A549 (cell line): ENCODE results near the gene COPS8. TPM values are rescaled to one million over a fixed set of nuclear protein-coding genes. Genes with fewer than 3 reads are reported as not detected.

Experiments used
- ATAC-seq, 2 experiments: fragments of 200-7000 bp in 1 of 2; fragments of >200 bp in 1 of 2; cut with Nextera tagmentation in 1 of 2; cut with Tn5 transposase in 1 of 2; 3 replicates each; pipeline versions ENCODE4 v1.8.0 to v1.9.1; 2018 to 2020; ENCODE audit warnings: mild to moderate bottlenecking in 1 of 2, moderate library complexity in 1 of 2
- CTCF ChIA-PET: fragments of 300-600 bp; sonication (Branson Sonifier 250); formaldehyde crosslinking; extraction: SDS; loops from one replicate; lab custom pipeline; 2021; ENCODE audit warnings: antibody characterized with exemption, inconsistent platforms; lab: Yijun Ruan, JAX
- POLR2A ChIA-PET: fragments of 350-600 bp; formaldehyde crosslinking; extraction: SDS; loops from one replicate; lab custom pipeline; 2021; ENCODE audit warnings: antibody characterized with exemption, inconsistent platforms; lab: Yijun Ruan, JAX
- DNase-seq, 2 experiments: peaks; one replicate each; pipeline versions ENCODE4 v3.0.0 to v3.0.0-alpha.2; 2011 to 2016; ENCODE audit warnings: low read depth in 1 of 2, low spot score in 1 of 2
- FAIRE-seq: peaks from 2 replicates; lab custom pipeline; 2011; peaks lifted over from hg19 to GRCh38; lab: Jason Lieb, UNC
- H3K27ac ChIP-seq, 2 experiments: fragments of >200 bp; sonication (Bioruptor Twin); formaldehyde crosslinking; 3 replicates each; pipeline ENCODE4 v1.5.1; 2016 to 2017
- H3K4me1 ChIP-seq: fragments of >200 bp; sonication (Bioruptor Twin); formaldehyde crosslinking; 3 replicates; pipeline ENCODE4 v1.6.1; 2016
- H3K4me2 ChIP-seq: fragments of >200 bp; sonication (Bioruptor Twin); formaldehyde crosslinking; 3 replicates; pipeline ENCODE4 v1.6.1; 2016
- H3K4me3 ChIP-seq: fragments of >200 bp; sonication (Bioruptor Twin); formaldehyde crosslinking; 3 replicates; pipeline ENCODE4 v1.5.1; 2016
- H3K9me3 ChIP-seq: fragments of >200 bp; sonication (Bioruptor Twin); formaldehyde crosslinking; 3 replicates; pipeline ENCODE4 v1.6.1; 2016
- CHD2 ChIP-seq: fragments of 150-350 bp; IDR thresholded peaks from 2 replicates; pipeline ENCODE4 v1.6.1; 2014; ENCODE audit warnings: low read length; ENCODE audit not compliant: partially characterized antibody
- CHD4 ChIP-seq: fragments of 200-600 bp; sonication (generic); IDR thresholded peaks from 2 replicates; pipeline ENCODE4 v1.6.1; 2016; ENCODE audit warnings: antibody characterized with exemption, mild to moderate bottlenecking, borderline replicate concordance
- CTCF ChIP-seq: fragments of >200 bp; sonication (Bioruptor Twin); formaldehyde crosslinking; IDR thresholded peaks from 3 replicates; pipeline ENCODE4 v1.5.1; 2016
- ESRRA ChIP-seq: fragments of 150-350 bp; IDR thresholded peaks from 2 replicates; pipeline ENCODE4 v1.6.1; 2014; ENCODE audit warnings: mild to moderate bottlenecking, low read length, borderline replicate concordance
- HES2 ChIP-seq: fragments of >200 bp; sonication (Bioruptor Twin); formaldehyde crosslinking; IDR thresholded peaks from 2 replicates; pipeline ENCODE4 v1.6.1; 2016
- HOXA7 ChIP-seq: fragments of 250-450 bp; sonication (Bioruptor Pico); IDR thresholded peaks from 2 replicates; pipeline ENCODE4 v1.5.0; 2020; ENCODE audit warnings: mild to moderate bottlenecking, moderate library complexity
- JUNB ChIP-seq: fragments of >200 bp; sonication (Bioruptor Twin); formaldehyde crosslinking; IDR thresholded peaks from 2 replicates; pipeline ENCODE4 v1.6.1; 2016
- MAX ChIP-seq: IDR thresholded peaks from 2 replicates; pipeline ENCODE4 v1.6.1; 2012
- MYC ChIP-seq: IDR thresholded peaks from 2 replicates; pipeline ENCODE4 v1.6.1; 2012; ENCODE audit warnings: mild to moderate bottlenecking, inconsistent platforms, low read length, improper control_type of control experiment, borderline replicate concordance
- NFE2L2 ChIP-seq: fragments of 150-350 bp; conservative IDR thresholded peaks from 2 replicates; pipeline ENCODE4 v1.6.1; 2014; ENCODE audit warnings: low read length
- NR3C1 ChIP-seq: fragments of >200 bp; sonication (Bioruptor Twin); formaldehyde crosslinking; IDR thresholded peaks from 3 replicates; pipeline ENCODE4 v1.6.1; 2017
- POLR2A ChIP-seq: IDR thresholded peaks from 2 replicates; pipeline ENCODE4 v1.6.1; 2012; ENCODE audit warnings: mild to moderate bottlenecking, low read length
- POLR2AphosphoS2 ChIP-seq: conservative IDR thresholded peaks from 2 replicates; pipeline ENCODE4 v1.6.1; 2012; ENCODE audit warnings: low read length, improper control_type of control experiment, inconsistent platforms
- RARB ChIP-seq: fragments of 250-450 bp; sonication (Bioruptor Pico); IDR thresholded peaks from 2 replicates; pipeline ENCODE4 v1.8.0; 2021; ENCODE audit warnings: mild to moderate bottlenecking, moderate library complexity
- RNF2 ChIP-seq: fragments of 200-600 bp; sonication (generic); IDR thresholded peaks from 2 replicates; pipeline ENCODE4 v1.6.1; 2016; ENCODE audit warnings: low read depth, mild to moderate bottlenecking, antibody characterized with exemption, moderate library complexity, borderline replicate concordance
- SREBF2 ChIP-seq: fragments of 450-650 bp; IDR thresholded peaks from 2 replicates; pipeline ENCODE4 v1.6.1; 2014; ENCODE audit warnings: mild to moderate bottlenecking, moderate library complexity
- ZFP36 ChIP-seq: fragments of 450-650 bp; IDR thresholded peaks from 2 replicates; pipeline ENCODE4 v1.6.1; 2014; ENCODE audit warnings: borderline replicate concordance; ENCODE audit not compliant: partially characterized antibody
- ZNF302 ChIP-seq: fragments of 250-450 bp; sonication (Bioruptor Pico); IDR thresholded peaks from 2 replicates; pipeline ENCODE4 v1.9.0; 2021; ENCODE audit warnings: inconsistent platforms, mild to moderate bottlenecking, moderate library complexity
- WGBS: methylation state at CpG from one replicate; pipeline ENCODE4 v1.1.6; 2017; ENCODE audit errors: missing lambda C conversion rate; 5-methylcytosine and 5-hydroxymethylcytosine counted together
- polyA plus RNA-seq, 4 experiments: library from polyadenylated mRNA; depleted of rRNA in 3 of 4; stranded (reverse); fragments of >200 nt; fragmentation: RNase III in 1 of 4; extraction: RNeasy Plus Mini Kit Qiagen cat#74134 plus additional on column Dnase treatment in 1 of 4; gene quantifications; 2 replicates in 3 of 4; 3 replicates in 1 of 4; pipeline ENCODE4 v1.2.3, GENCODE V29; 2011 to 2017
- TF ChIP-seq, protein P1 (sequence below): fragments of 250-450 bp; sonication (Bioruptor Pico); IDR thresholded peaks from 2 replicates; pipeline ENCODE4 v1.5.0; 2020; ENCODE audit warnings: low read depth, mild to moderate bottlenecking, moderate library complexity

The COPS8 gene
- polyA plus RNA-seq, 2 of the 4 experiments (the other 2 are of a cell fraction), result 85.7 to 161 TPM

DNA sequence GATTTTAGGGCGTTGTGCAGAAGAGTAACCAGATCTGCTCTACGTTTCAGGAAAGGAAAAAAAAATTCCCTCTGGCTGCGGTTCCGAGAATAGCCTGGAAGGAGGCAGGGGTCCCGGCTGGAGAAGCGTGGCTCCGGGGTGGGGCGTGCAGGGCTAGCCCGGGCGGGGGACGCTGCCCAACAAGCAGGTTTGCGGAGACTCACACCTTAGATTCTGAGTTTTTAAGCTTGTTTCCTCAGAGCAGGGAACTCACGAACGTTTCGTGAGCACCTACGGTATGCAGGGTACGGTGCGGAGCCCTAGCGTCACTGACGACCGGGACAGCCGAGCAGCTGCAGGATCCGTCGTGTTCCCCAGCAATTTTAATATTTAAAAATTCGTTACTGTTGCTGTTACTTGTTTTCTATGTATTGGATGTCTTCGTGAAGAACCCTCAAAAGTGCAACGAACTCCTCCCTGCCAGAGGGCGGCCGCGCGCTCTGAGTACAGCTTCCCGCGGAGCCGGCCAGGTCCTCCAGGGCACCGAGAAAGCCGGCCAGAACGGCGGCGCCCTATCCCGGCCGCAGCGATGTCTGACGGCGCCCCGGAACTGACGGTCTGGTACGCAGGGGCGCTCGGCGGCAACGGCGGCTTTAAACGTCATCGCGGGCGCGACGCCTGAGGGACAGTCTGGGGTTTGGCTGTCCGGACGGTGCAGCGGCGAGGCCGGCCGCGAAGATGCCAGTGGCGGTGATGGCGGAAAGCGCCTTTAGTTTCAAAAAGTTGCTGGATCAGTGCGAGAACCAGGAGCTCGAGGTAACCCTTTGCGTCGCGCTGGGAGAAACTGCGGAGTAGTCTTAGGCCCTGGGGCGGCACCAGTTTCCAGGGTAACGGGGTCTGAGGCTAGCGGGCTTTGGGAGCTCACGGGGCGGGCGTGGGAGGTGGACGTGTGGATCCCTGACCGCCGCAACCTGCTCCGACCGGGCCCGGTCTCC, at the start of gene COPS8 (continued):
- TF ChIP-seq MAX (peak; percentile 82), RARB (CRISPR knock-in tag) (no peak), ZFP36 (no peak), CTCF (peak; percentile 33), NFE2L2 (no peak), RNF2 (no peak), HOXA7 (CRISPR knock-in tag) (no peak), NR3C1 (no peak), HES2 (no peak), SREBF2 (no peak), MYC (peak; percentile 23; the same call in 1 of the 2 replicates), POLR2AphosphoS2 (no peak), CHD2 (no peak), ESRRA (no peak), JUNB (no peak), ZNF302 (CRISPR knock-in tag) (no peak)
- TF ChIP-seq, protein P1, sequence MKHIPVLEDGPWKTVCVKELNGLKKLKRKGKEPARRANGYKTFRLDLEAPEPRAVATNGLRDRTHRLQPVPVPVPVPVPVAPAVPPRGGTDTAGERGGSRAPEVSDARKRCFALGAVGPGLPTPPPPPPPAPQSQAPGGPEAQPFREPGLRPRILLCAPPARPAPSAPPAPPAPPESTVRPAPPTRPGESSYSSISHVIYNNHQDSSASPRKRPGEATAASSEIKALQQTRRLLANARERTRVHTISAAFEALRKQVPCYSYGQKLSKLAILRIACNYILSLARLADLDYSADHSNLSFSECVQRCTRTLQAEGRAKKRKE (CRISPR knock-in tag), result no peak; the same call in 1 of the 2 replicates
- TF ChIP-seq, all 56 proteins: peak for 15

GRCh38 chr2:237039301-237040031, 46.2 kb upstream of the COPS8 start:
- TF ChIP-seq ESRRA (no peak), POLR2A (0 out of 2 replicates have a peak, but pooled peaks have one; percentile 13)
- TF ChIP-seq, all 56 proteins: peak for 1
- Histone ChIP-seq H3K4me1 (no peaks in the 10 kb centered on the region), H3K9me3 (no peaks in the 10 kb centered on the region), H3K4me2 (no peak overlapping the region), H3K27ac (no peak overlapping the region), H3K4me3 (no peak overlapping the region)
- CTCF ChIA-PET, result interaction anchor here (0.7 kb wide), 1 partner anchor 105 kb away, joined by 3 read pairs; no protein-coding TSS in a partner anchor
- no peak for FAIRE-seq
- no peak for ATAC-seq
- WGBS, result 68% methylated on average over 12 of the region's 14 CpGs
- POLR2A ChIA-PET, result no interaction called here
- DNase-seq, result no peak

DNA sequence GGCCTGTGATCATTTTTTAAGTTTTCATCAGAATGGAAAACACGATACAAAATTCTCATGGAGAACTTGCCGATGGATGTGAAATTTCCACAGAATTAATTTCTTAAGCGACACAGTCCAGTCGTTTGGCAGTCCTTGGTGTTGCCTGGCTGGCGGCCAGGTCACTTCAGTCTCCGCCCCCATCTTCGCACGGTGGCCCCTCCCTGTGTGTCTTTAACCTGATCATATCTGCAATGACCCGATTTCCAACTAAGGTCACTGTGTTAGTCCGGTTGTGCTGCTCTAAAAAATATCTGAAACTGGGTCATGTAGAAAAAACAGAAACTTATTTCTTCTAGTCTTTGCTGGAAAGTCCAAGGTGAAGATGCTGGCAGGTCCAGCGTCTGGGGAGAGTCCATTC, 44.5 kb upstream of the COPS8 start:
- H3K9me3 ChIP-seq, result no peaks in the 10 kb centered on the region
- TF ChIP-seq NFE2L2, result no peak
- TF ChIP-seq CHD4, result no peak
- TF ChIP-seq, all 56 proteins: peak for 0
- Histone ChIP-seq H3K4me2 (no peak overlapping the region), H3K27ac (no peak overlapping the region), H3K4me3 (no peak overlapping the region), H3K4me1 (no peaks in the 10 kb centered on the region)
- ChIA-PET POLR2A (no interaction called here), CTCF (interaction anchor here (1.3 kb wide), 1 partner anchor 14 kb away, joined by 4 read pairs; no protein-coding TSS in a partner anchor)
- 54% methylated on average over 11 of the region's 11 CpGs for whole genome bisulfite sequencing
- DNase-seq, result no peak
- FAIRE-seq, result no peak
- ATAC-seq, result no peak
